ENCODE data around the gene PDLIM3.
"Not testable (repeated sequence)": the region's sequence is repeated elsewhere in the genome, so short reads cannot be mapped to it uniquely, and the experiment has no call there.

The PDLIM3 gene

DNA sequence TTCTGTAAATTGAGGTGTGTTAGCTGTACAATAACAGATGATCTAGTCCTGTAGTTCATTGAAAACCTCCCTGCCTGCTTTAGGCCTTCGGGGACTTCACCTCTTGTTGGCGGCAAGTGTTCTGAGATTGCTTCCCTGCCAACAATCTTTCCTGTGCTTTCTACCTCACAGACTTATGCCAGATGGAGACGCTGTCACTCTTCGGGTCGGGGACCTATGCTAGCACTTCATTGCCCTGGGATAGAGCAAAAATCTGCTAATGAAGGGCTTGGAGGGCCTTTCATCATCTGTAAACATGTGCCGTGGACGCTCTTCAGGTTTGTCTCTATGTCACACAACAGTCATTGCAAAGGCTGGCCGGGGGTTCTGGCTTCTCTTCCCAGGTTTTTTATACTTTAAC lies 4.7 kb upstream of the PDLIM3 start:
- TF ChIP-seq, protein P1, sequence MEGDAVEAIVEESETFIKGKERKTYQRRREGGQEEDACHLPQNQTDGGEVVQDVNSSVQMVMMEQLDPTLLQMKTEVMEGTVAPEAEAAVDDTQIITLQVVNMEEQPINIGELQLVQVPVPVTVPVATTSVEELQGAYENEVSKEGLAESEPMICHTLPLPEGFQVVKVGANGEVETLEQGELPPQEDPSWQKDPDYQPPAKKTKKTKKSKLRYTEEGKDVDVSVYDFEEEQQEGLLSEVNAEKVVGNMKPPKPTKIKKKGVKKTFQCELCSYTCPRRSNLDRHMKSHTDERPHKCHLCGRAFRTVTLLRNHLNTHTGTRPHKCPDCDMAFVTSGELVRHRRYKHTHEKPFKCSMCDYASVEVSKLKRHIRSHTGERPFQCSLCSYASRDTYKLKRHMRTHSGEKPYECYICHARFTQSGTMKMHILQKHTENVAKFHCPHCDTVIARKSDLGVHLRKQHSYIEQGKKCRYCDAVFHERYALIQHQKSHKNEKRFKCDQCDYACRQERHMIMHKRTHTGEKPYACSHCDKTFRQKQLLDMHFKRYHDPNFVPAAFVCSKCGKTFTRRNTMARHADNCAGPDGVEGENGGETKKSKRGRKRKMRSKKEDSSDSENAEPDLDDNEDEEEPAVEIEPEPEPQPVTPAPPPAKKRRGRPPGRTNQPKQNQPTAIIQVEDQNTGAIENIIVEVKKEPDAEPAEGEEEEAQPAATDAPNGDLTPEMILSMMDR (IDR thresholded peaks at IDR 0.05; ENCODE audit: low read depth, low read length) = no peak
- H3K4me3 ChIP-seq (ENCODE audit: low read depth, low read length) = no peak overlapping the region

DNA sequence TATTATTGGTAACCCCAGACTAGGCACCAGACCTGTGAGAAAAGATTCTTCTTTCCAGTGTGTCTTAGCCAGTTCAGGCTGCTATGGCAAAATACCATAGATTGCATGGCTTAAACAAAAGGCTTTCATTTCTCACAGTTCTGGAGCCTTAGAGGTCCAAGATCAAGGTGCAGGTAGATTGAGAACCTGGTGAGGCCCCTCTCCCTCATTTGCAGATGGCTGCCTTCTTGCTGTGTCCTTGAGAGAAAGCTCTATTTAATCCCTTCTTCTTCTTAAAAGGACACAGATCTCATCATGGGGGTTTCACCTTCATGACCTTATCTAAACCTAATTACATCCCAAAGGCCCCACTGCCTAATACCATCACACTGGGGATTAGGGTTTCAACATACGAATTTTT lies 3.5 kb upstream of the PDLIM3 start:
- H3K4me3 ChIP-seq (ENCODE audit: low read depth, low read length) = no peak overlapping the region
- TF ChIP-seq, protein P1 (IDR thresholded peaks at IDR 0.05; ENCODE audit: low read depth, low read length) = no peak

DNA sequence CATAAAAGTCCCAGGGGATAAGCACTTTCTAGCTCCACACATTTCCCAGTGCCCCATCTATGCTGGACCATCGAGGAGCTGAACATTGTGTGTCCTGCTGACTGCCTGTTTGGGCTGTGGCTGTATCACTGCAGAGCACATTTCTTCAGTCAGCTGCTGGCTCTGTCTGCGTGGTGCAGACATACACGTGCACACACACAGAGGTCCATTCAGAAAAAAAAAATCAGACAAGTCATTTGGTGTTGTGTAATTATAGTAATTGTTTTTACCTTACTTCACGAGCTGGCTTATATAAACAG lies 1.1 kb upstream of the PDLIM3 start:
- TF ChIP-seq, protein P1 (IDR thresholded peaks at IDR 0.05; ENCODE audit: low read depth, low read length) = no peak
- no peak overlapping the region for H3K4me3 ChIP-seq (ENCODE audit: low read depth, low read length)

DNA sequence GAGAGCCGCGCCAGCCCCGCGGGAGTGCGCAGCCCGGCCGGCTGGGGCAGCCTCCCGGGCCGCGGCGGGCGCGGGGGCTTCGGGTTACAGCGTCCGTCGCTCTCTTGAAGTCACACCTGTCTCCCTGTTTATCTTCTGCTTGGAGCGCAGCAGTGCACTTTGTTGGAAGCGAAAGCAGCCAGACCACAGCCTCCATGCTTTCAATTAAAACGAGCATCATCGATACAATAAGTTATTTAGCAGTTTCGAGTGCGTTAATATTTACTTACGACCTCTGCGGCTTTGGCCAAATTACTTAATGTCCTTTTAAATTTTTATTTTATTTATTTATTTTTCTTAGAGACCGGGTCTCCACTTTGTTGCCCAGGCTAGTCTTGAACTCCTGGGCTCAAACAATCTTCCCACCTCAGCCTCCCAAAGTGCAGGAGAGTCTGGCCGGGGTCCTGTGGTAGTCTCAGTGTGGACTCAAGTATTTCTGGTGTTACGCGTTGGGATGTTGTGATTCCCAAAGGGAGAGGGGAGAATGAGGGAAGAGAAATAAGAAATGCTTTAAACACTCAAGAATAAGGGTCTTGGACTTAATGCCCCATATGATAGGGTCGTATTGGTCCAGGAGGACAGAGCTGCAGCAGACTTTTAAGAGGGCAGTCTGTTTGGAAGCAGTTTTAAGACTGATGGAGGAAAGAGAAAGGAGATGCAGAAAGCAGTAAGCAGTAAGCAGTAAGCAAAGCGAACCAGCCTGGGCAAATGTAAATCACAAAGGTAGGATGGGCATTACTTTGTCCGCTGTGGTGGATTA lies 504 bp upstream of the PDLIM3 start:
- TF ChIP-seq, protein P1 (IDR thresholded peaks at IDR 0.05; ENCODE audit: low read depth, low read length) = no peak
- peak overlapping the region; percentile 53 for H3K4me3 ChIP-seq (ENCODE audit: low read depth, low read length)

DNA sequence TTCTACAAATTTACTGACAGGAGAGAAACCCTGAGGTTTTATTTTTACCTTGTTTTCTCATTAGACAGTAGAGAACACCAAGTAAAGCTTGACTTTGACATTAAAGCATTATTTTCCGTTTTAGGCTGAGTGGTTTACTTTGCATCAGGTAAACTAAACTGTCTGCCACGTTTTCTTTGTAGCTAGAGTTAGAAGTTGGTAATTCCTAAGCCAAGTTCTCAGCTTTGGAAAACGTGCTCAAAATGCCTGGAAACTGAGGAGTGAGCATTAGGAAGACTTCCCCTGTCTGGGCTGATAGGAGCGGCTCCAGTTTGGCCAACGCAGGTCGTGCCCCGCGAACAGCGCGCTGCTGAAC lies 819 bp downstream of the PDLIM3 start:
- TF ChIP-seq, protein P1 (IDR thresholded peaks at IDR 0.05; ENCODE audit: low read depth, low read length) = no peak
- peak overlapping the region; percentile 53 for H3K4me3 ChIP-seq (ENCODE audit: low read depth, low read length)

DNA sequence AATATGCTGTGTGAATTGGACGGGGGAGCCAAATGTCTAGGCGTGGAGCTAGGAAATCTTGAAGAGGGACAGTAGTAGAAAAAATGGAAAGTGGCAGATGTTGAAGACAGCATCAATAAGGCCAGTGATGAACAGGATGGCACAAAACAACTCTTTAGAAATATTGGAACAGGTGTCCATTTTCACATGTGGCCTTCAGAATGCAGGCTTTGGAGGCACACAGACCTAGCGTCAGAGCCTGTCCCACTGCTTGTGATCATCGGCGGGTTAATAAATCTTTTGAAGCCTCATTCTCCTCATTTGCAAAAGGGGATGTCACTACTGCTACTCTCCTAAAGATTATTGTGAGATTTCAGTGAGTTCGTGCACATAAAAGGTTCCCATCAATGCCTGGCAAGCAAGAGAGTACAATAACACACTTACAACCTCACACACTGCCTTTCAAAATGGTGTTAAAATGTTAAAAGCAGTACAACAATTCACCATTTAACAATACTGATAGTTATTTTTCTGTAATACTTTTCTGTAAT lies 2.4 kb downstream of the PDLIM3 start:
- no peak overlapping the region for H3K4me3 ChIP-seq (ENCODE audit: low read depth, low read length)
- TF ChIP-seq, protein P1 (IDR thresholded peaks at IDR 0.05; ENCODE audit: low read depth, low read length) = no peak

DNA sequence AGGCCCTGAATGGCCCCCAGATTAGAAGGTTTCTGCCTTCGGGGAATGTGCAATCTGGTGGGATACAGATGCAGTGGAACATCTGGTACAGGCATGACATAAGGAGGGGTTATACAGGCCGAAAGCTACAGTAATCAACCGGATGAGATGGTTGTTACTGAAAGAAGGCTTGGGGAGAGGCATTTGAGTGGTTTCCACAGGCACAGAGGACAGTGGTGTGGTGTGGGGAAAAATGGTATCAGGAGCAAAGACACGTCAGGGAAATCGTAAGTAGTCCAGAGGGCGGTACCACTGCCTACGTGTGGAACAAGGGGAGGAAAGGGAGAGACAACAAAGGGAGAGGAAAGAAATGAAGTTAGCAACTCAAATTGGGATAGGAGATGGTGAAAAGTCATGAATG lies 3.0 kb downstream of the PDLIM3 start:
- TF ChIP-seq, protein P1 (IDR thresholded peaks at IDR 0.05; ENCODE audit: low read depth, low read length) = no peak

DNA sequence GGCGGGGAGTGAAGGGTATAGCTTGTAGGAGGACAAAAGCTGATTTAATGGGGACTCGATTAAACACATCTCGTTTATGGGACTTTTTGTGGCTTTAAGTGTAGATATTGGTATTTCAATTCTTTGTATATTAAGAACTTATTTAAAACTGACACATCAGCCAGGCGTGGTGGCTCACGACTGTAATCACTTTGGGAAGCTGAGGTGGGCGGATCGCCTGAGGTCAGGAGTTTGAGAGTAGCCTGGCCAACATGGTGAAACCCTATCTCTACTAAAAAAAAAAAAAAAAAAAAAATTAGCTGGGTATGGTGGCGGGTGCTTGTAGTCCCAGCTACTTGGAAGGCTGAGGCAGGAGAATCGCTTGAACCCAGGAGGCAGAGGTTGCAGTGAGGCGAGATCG lies 3.7 kb downstream of the PDLIM3 start:
- H3K4me3 ChIP-seq (ENCODE audit: low read depth, low read length) = not testable (repeated sequence)

More for the DNA sequence above, 3.0 kb downstream of the PDLIM3 start:
- H3K4me3 ChIP-seq (ENCODE audit: low read depth, low read length) = no peak overlapping the region

Measured in WI38 (cell line).